SK-N-SH (cell line): ENCODE data around the gene SCN8A. TPM values are rescaled to one million over a fixed set of nuclear protein-coding genes. Genes with fewer than 3 reads are reported as not detected.

Source experiments
- CTCF ChIA-PET: fragments of 300-600, 350-600 bp; formaldehyde crosslinking; extraction: SDS; loops from one replicate; lab custom pipeline; 2021; lab: Yijun Ruan, JAX
- POLR2A ChIA-PET: fragments of 350-600 bp; sonication (Branson Sonifier 250); formaldehyde crosslinking; extraction: SDS; loops from one replicate; lab custom pipeline; 2020; ENCODE audit warnings: antibody characterized with exemption, inconsistent platforms; lab: Yijun Ruan, JAX
- DNase-seq: peaks from one replicate; pipeline ENCODE4 v3.0.0; 2012
- H2AFZ ChIP-seq: fragments of 200-600 bp; sonication (generic); 2 replicates; pipeline ENCODE4 v1.8.1; 2016; ENCODE audit warnings: antibody characterized with exemption, mild to moderate bottlenecking, low read depth
- H3F3A ChIP-seq: fragments of 200-600 bp; sonication (generic); replicated peaks from 2 replicates; pipeline ENCODE3; 2016; ENCODE audit warnings: antibody characterized with exemption, mild to moderate bottlenecking; ENCODE audit not compliant: insufficient read depth
- H3K27ac ChIP-seq, 2 experiments: fragments of 200-500 bp in 1 of 2; fragments of 200-600 bp in 1 of 2; sonication (Bioruptor generic) in 1 of 2; sonication (generic), shearing (Covaris generic) in 1 of 2; 2 replicates each; pipeline versions ENCODE4 v1.5.1 to v1.6.1; 2014 to 2016; ENCODE audit warnings: low read depth in 2 of 2, inconsistent platforms in 1 of 2, low read length in 1 of 2, mild to moderate bottlenecking in 1 of 2, mixed read lengths in 1 of 2
- H3K27me3 ChIP-seq: fragments of 200-600 bp; sonication (generic), shearing (Covaris generic); 2 replicates; pipeline ENCODE4 v1.6.1; 2016; ENCODE audit warnings: mixed run types; ENCODE audit not compliant: insufficient read depth
- H3K36me3 ChIP-seq, 2 experiments: fragments of 200-500 bp in 1 of 2; fragments of 200-600 bp in 1 of 2; sonication (Bioruptor generic) in 1 of 2; sonication (generic) in 1 of 2; replicated peaks in 1 of 2; 2 replicates each; pipeline versions ENCODE3 to v1.5.1; 2014 to 2016; ENCODE audit warnings: low read length in 1 of 2, mild to moderate bottlenecking in 1 of 2; ENCODE audit not compliant: insufficient read depth in 2 of 2, control insufficient read depth in 1 of 2
- H3K4me1 ChIP-seq, 2 experiments: fragments of 200-500 bp in 1 of 2; fragments of 200-600 bp in 1 of 2; sonication (Bioruptor generic) in 1 of 2; sonication (generic), shearing (Covaris generic) in 1 of 2; 2 replicates each; pipeline versions ENCODE4 v1.5.1 to v1.6.1; 2014 to 2016; ENCODE audit warnings: low read depth in 1 of 2, low read length in 1 of 2, mixed run types in 1 of 2; ENCODE audit not compliant: insufficient read depth in 2 of 2, control insufficient read depth in 1 of 2
- H3K4me2 ChIP-seq: fragments of 200-600 bp; sonication (generic), shearing (Covaris generic); 2 replicates; pipeline ENCODE4 v1.6.1; 2017; ENCODE audit warnings: mixed run types
- H3K4me3 ChIP-seq, 2 experiments: fragments of 200-500 bp in 1 of 2; fragments of 200-600 bp in 1 of 2; sonication (Bioruptor generic) in 1 of 2; sonication (generic), shearing (Covaris generic) in 1 of 2; 2 replicates each; pipeline versions ENCODE4 v1.5.1 to v1.8.1; 2014 to 2016; ENCODE audit warnings: low read depth in 2 of 2, inconsistent platforms in 1 of 2, low read length in 1 of 2, mild to moderate bottlenecking in 1 of 2, mixed read lengths in 1 of 2, moderate library complexity in 1 of 2
- H3K79me2 ChIP-seq: fragments of 200-600 bp; sonication (generic); 2 replicates; pipeline ENCODE4 v1.8.1; 2017; ENCODE audit warnings: mild to moderate bottlenecking; ENCODE audit not compliant: insufficient read depth
- H3K9ac ChIP-seq: fragments of 200-600 bp; sonication (generic); 2 replicates; pipeline ENCODE4 v1.6.1; 2017; ENCODE audit warnings: mixed run types
- H3K9me2 ChIP-seq: fragments of 200-600 bp; sonication (generic); 2 replicates; pipeline ENCODE4 v1.6.1; 2017; ENCODE audit warnings: mixed run types
- H3K9me3 ChIP-seq: fragments of 200-600 bp; sonication (generic); 2 replicates; pipeline ENCODE4 v1.6.1; 2017; ENCODE audit warnings: mixed run types, mild to moderate bottlenecking, moderate library complexity
- H4K20me1 ChIP-seq: fragments of 200-600 bp; sonication (generic); 2 replicates; pipeline ENCODE4 v1.6.1; 2017; ENCODE audit warnings: mild to moderate bottlenecking, mixed run types; ENCODE audit not compliant: insufficient read depth
- CHD2 ChIP-seq: fragments of 150-350 bp; IDR thresholded peaks from 2 replicates; pipeline ENCODE4 v1.6.1; 2018; ENCODE audit warnings: low read length; ENCODE audit not compliant: partially characterized antibody
- YY1 ChIP-seq: IDR thresholded peaks from 2 replicates; pipeline ENCODE4 v1.4.0; 2012; ENCODE audit warnings: low read depth, mild to moderate bottlenecking
- WGBS: methylation state at CpG from one replicate; pipeline ENCODE4 v1.1.6; 2017; ENCODE audit warnings: low lambda C conversion rate; 5-methylcytosine and 5-hydroxymethylcytosine counted together
- polyA plus RNA-seq, 3 experiments: library from polyadenylated mRNA; depleted of rRNA; stranded (reverse); fragments of >200 nt; gene quantifications; 2 replicates each; pipeline ENCODE4 v1.2.3, GENCODE V29; 2012
- TF ChIP-seq, protein P1 (sequence below): IDR thresholded peaks from 2 replicates; pipeline ENCODE4 v1.6.1; 2012; ENCODE audit warnings: mild to moderate bottlenecking, low read depth, low read length, moderate library complexity
- TF ChIP-seq, protein P2 (sequence below): IDR thresholded peaks from 2 replicates; pipeline ENCODE4 v1.4.0; 2012; ENCODE audit warnings: low read depth, borderline replicate concordance

Gene SCN8A
- polyA plus RNA-seq, 1 of the 3 experiments (the other 2 are of a cell fraction): 7.1 TPM

DNA sequence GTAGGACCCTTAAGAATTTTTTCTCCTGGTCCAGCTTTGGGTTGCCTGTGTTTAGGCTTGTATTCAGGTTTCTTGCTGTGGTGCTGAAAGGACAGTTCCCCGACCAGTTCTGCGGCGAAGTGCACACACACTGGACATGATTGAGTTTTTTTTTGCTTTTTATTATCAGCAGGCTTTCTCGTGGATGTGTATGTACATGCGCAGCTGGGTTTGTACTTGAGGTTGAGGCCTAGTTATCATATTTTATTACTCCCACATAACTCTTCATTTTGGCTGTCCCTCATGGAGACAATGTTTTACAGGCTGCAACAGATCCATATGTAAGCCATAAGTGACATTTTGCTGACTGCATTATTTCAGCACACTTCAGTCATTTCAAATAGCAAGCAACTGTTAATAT lies 2.5 kb downstream of the SCN8A start:
- ChIA-PET CTCF (interaction anchor here (1.0 to 2.8 kb wide), 8 partner anchors 26 to 282 kb away, joined by 3 to 10 read pairs (median 4); partner anchors contain the start of gene SLC4A8), POLR2A (interaction anchor here (0.6 kb wide), 1 partner anchor 218 kb away, joined by 4 read pairs; no protein-coding TSS in a partner anchor)
- Histone ChIP-seq H3K79me2 (peaks cover 81% of the 10 kb centered on the region), H3K4me3 (no peak overlapping the region), H2AFZ (no peak overlapping the region), H3K9ac (no peak overlapping the region), H3K27me3 (no peaks in the 10 kb centered on the region), H3K4me2 (no peak overlapping the region), H3F3A (peaks cover 11% of the 10 kb centered on the region), H3K27ac (no peak overlapping the region), H3K36me3 (peaks cover 6 to 18% of the 10 kb centered on the region in 2 experiments), H3K4me1 (peaks cover 0 to 16% of the 10 kb centered on the region in 2 experiments; a peak in 2 of 4 replicates), H3K9me2 (no peaks in the 10 kb centered on the region), H4K20me1 (peaks cover 61% of the 10 kb centered on the region), H3K9me3 (no peaks in the 10 kb centered on the region)
- 70% methylated on average over 5 of the region's 5 CpGs for WGBS
- TF ChIP-seq, protein P1, sequence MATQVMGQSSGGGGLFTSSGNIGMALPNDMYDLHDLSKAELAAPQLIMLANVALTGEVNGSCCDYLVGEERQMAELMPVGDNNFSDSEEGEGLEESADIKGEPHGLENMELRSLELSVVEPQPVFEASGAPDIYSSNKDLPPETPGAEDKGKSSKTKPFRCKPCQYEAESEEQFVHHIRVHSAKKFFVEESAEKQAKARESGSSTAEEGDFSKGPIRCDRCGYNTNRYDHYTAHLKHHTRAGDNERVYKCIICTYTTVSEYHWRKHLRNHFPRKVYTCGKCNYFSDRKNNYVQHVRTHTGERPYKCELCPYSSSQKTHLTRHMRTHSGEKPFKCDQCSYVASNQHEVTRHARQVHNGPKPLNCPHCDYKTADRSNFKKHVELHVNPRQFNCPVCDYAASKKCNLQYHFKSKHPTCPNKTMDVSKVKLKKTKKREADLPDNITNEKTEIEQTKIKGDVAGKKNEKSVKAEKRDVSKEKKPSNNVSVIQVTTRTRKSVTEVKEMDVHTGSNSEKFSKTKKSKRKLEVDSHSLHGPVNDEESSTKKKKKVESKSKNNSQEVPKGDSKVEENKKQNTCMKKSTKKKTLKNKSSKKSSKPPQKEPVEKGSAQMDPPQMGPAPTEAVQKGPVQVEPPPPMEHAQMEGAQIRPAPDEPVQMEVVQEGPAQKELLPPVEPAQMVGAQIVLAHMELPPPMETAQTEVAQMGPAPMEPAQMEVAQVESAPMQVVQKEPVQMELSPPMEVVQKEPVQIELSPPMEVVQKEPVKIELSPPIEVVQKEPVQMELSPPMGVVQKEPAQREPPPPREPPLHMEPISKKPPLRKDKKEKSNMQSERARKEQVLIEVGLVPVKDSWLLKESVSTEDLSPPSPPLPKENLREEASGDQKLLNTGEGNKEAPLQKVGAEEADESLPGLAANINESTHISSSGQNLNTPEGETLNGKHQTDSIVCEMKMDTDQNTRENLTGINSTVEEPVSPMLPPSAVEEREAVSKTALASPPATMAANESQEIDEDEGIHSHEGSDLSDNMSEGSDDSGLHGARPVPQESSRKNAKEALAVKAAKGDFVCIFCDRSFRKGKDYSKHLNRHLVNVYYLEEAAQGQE: peak; percentile 97
- TF ChIP-seq YY1: no peak
- no peak for DNase-seq

DNA sequence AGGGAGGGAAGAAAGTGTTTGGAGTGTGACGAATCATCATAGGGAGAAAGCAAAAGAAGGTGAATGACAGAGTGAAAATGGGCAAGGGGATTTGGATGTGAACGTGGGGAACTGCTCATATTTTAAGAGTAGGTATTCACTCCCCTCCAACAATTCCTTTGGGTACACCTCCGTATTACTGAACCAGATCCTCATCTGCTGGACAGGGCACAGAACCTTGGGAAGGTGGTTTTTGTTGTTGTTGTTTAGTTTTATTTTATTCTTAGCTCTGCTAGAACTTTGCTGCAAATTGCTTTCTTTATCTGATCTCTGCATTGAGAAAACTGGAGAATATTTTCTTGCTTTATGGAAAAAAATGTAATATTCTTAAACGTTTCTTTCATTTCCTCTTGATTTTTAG lies 7.1 kb downstream of the SCN8A start:
- TF ChIP-seq, protein P1: peak; percentile 57; the same call in 1 of the 2 replicates
- TF ChIP-seq CHD2: no peak
- TF ChIP-seq, protein P2, sequence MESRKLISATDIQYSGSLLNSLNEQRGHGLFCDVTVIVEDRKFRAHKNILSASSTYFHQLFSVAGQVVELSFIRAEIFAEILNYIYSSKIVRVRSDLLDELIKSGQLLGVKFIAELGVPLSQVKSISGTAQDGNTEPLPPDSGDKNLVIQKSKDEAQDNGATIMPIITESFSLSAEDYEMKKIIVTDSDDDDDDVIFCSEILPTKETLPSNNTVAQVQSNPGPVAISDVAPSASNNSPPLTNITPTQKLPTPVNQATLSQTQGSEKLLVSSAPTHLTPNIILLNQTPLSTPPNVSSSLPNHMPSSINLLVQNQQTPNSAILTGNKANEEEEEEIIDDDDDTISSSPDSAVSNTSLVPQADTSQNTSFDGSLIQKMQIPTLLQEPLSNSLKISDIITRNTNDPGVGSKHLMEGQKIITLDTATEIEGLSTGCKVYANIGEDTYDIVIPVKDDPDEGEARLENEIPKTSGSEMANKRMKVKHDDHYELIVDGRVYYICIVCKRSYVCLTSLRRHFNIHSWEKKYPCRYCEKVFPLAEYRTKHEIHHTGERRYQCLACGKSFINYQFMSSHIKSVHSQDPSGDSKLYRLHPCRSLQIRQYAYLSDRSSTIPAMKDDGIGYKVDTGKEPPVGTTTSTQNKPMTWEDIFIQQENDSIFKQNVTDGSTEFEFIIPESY: no peak
- TF ChIP-seq, all 33 proteins: peak for 1
- Histone ChIP-seq H3K4me3 (no peak overlapping the region), H3K79me2 (peaks cover 99% of the 10 kb centered on the region), H3K4me1 (peaks cover 0 to under 1% of the 10 kb centered on the region in 2 experiments; a peak in 3 of 4 replicates), H3K9me2 (no peaks in the 10 kb centered on the region), H3K9me3 (no peaks in the 10 kb centered on the region), H3K9ac (no peak overlapping the region), H2AFZ (no peak overlapping the region), H3K4me2 (no peak overlapping the region), H4K20me1 (peaks cover 99% of the 10 kb centered on the region), H3K27ac (no peak overlapping the region), H3F3A (peaks cover 2% of the 10 kb centered on the region), H3K27me3 (no peaks in the 10 kb centered on the region), H3K36me3 (peaks cover 6 to 18% of the 10 kb centered on the region in 2 experiments)
- CTCF ChIA-PET: interaction anchor here (1.0 to 1.3 kb wide), 2 partner anchors 216 to 223 kb away, joined by 3 read pairs; no protein-coding TSS in a partner anchor
- POLR2A ChIA-PET: no interaction called here
- DNase-seq: no peak
- 78% methylated on average over 4 of the region's 4 CpGs for WGBS
